Stromal cell of bone marrow (primary cell): ENCODE results near the gene BCL3.

Experiments
- DNase-seq: peaks from one replicate; pipeline ENCODE4 v3.0.0-alpha.2; 2012; ENCODE audit warnings: low read depth

Gene BCL3

GRCh38 chr19:44794610-44795009 is 46.1 kb downstream of the BCL3 start:
- no peak for DNase-seq

- no peak for DNase-seq
These were observed 47.0 kb downstream of the BCL3 start for GRCh38 chr19:44795398-44795987.

GRCh38 chr19:44796701-44797115 is 48.2 kb downstream of the BCL3 start:
- DNase-seq = no peak

- DNase-seq = no peak
These were observed 51.3 kb downstream of the BCL3 start for GRCh38 chr19:44799627-44800346.

GRCh38 chr19:44800461-44800860 is 52.0 kb downstream of the BCL3 start:
- peak; percentile 39 for DNase-seq

GRCh38 chr19:44803442-44804428 is 55.2 kb downstream of the BCL3 start:
- DNase-seq = no peak

GRCh38 chr19:44806291-44806690 is 57.8 kb downstream of the BCL3 start:
- DNase-seq = no peak

- no peak for DNase-seq
These were observed 58.7 kb downstream of the BCL3 start for GRCh38 chr19:44807162-44807561.

GRCh38 chr19:44807652-44808462 is 59.3 kb downstream of the BCL3 start:
- DNase-seq = no peak

GRCh38 chr19:44808463-44809371 is 60.2 kb downstream of the BCL3 start, which contains the start of gene BCAM:
Gene BCAM, plus strand, starts transcription at chr19:44809103. Its CDS starts 22 bp downstream, at chr19:44809125.
- DNase-seq = peak; percentile 27
